Fibroblast of skin of back (primary cell): Measurements from ENCODE around the gene GRB7. TPM values are rescaled to one million over a fixed set of nuclear protein-coding genes. Genes with fewer than 3 reads are reported as not detected.
"Not testable (repeated sequence)": the region's sequence is repeated elsewhere in the genome, so short reads cannot be mapped to it uniquely, and the experiment has no call there.

Experiments used
- DNase-seq: peaks from one replicate; pipeline ENCODE4 v3.0.0-alpha.2; 2013
- polyA plus RNA-seq, 2 experiments: library from polyadenylated mRNA; unstranded; fragments of 120-200 nt; gene quantifications; one replicate each; pipeline ENCODE4 v1.2.1, GENCODE V29; 2013; ENCODE audit not compliant: insufficient read length in 2 of 2

Gene GRB7
- polyA plus RNA-seq (2013, experiment 1 of 2; ENCODE audit: insufficient read length) = 0.44 TPM
- 0.24 TPM for polyA plus RNA-seq (2013, experiment 2 of 2; ENCODE audit: insufficient read length)

GRCh38 chr17:39737760-39738567 lies at the start of gene GRB7:
Gene GRB7 (plus strand): TSS chr17:39737938. CDS start chr17:39742302, 4,364 bp downstream.
- no peak for DNase-seq

- no peak for DNase-seq
Observed at GRCh38 chr17:39688475-39688835, 49.3 kb upstream of the GRB7 start.

GRCh38 chr17:39688945-39689344 lies 48.8 kb upstream of the GRB7 start:
- no peak for DNase-seq

GRCh38 chr17:39694593-39694992 lies 43.1 kb upstream of the GRB7 start:
- no peak for DNase-seq

GRCh38 chr17:39695089-39695474 lies 42.7 kb upstream of the GRB7 start:
- no peak for DNase-seq

GRCh38 chr17:39696731-39697130 lies 41.0 kb upstream of the GRB7 start:
- no peak for DNase-seq

- DNase-seq = no peak
Observed at GRCh38 chr17:39697961-39698360, 39.8 kb upstream of the GRB7 start.

- not testable (repeated sequence) for DNase-seq
Observed at GRCh38 chr17:39699157-39699817, 38.5 kb upstream of the GRB7 start.

- DNase-seq = peak; percentile 85
Observed at GRCh38 chr17:39699818-39700147, 38.0 kb upstream of the GRB7 start, which contains the start of gene ERBB2. Gene ERBB2 (plus strand): TSS chr17:39700064. CDS start chr17:39700239, 175 bp downstream.

GRCh38 chr17:39700148-39700987 lies 37.4 kb upstream of the GRB7 start:
- peak; percentile 28 for DNase-seq

GRCh38 chr17:39701012-39701783 lies 36.5 kb upstream of the GRB7 start:
- no peak for DNase-seq

- no peak for DNase-seq
Observed at GRCh38 chr17:39701784-39702422, 35.8 kb upstream of the GRB7 start.

GRCh38 chr17:39702901-39703893 lies 34.5 kb upstream of the GRB7 start:
- no peak for DNase-seq

GRCh38 chr17:39703913-39704312 lies 33.8 kb upstream of the GRB7 start:
- DNase-seq = no peak

GRCh38 chr17:39704821-39705551 lies 32.8 kb upstream of the GRB7 start:
- DNase-seq = peak; percentile 33

GRCh38 chr17:39705786-39706348 lies 31.9 kb upstream of the GRB7 start:
- no peak for DNase-seq

GRCh38 chr17:39706383-39706782 lies 31.4 kb upstream of the GRB7 start:
- no peak for DNase-seq

- DNase-seq = no peak
Observed at GRCh38 chr17:39706921-39707337, 30.8 kb upstream of the GRB7 start.

GRCh38 chr17:39709319-39709997 lies 28.3 kb upstream of the GRB7 start:
- DNase-seq = no peak
